ENCODE results near the gene VWA8. TPM values are rescaled to one million over a fixed set of nuclear protein-coding genes. Genes with fewer than 3 reads are reported as not detected.

The VWA8 gene
- polyA plus RNA-seq, 1 of the 3 experiments (the other 2 are of a cell fraction) = 5.5 TPM

GRCh38 chr13:41812237-41812636 is 148.7 kb downstream of the VWA8 start:
- TF ChIP-seq GATA2 (CRISPR knock-in tag; IDR thresholded peaks at IDR 0.05) (no peak), POLR2AphosphoS5 (IDR thresholded peaks at IDR 0.05; ENCODE audit: low read depth, low read length) (no peak), GABPA (IDR thresholded peaks at IDR 0.05; ENCODE audit: low read depth) (no peak), MXI1 (IDR thresholded peaks at IDR 0.05; ENCODE audit: low read depth, low read length) (no peak)
- ChIA-PET CTCF (no interaction called here), POLR2A (no interaction called here)
- Histone ChIP-seq H3K4me2 (no peak overlapping the region), H3K27ac (ENCODE audit: low read depth in 2 of 2, low read length in 1 of 2) (no peak overlapping the region), H3K27me3 (ENCODE audit: insufficient read depth) (no peaks in the 10 kb centered on the region), H2AFZ (ENCODE audit: low read depth) (no peak overlapping the region), H3K4me3 (ENCODE audit: low read depth in 2 of 2, low read length in 1 of 2) (no peak overlapping the region), H3K9ac (no peak overlapping the region), H3F3A (replicated peaks; ENCODE audit: insufficient read depth) (peaks cover 4% of the 10 kb centered on the region), H3K36me3 (replicated peaks in 1 of 2; ENCODE audit: control insufficient read depth in 1 of 2, insufficient read depth in 2 of 2, low read length in 1 of 2) (peaks cover 19 to 25% of the 10 kb centered on the region in 2 experiments), H4K20me1 (ENCODE audit: insufficient read depth) (no peaks in the 10 kb centered on the region), H3K79me2 (ENCODE audit: insufficient read depth) (no peaks in the 10 kb centered on the region), H3K9me2 (no peaks in the 10 kb centered on the region), H3K4me1 (ENCODE audit: control insufficient read depth in 1 of 2, insufficient read depth in 2 of 2, low read depth in 1 of 2, low read length in 1 of 2) (peaks cover 0 to 3% of the 10 kb centered on the region in 2 experiments; a peak in 1 of 4 replicates), H3K9me3 (no peaks in the 10 kb centered on the region)
- WGBS (ENCODE audit: low lambda C conversion rate) = 91% methylated on average over 1 of the region's 1 CpG
- DNase-seq = no peak

- POLR2A ChIA-PET = no interaction called here
- Histone ChIP-seq H3K79me2 (ENCODE audit: insufficient read depth) (no peaks in the 10 kb centered on the region), H3K9me2 (no peaks in the 10 kb centered on the region), H3K9ac (no peak overlapping the region), H3K36me3 (replicated peaks in 1 of 2; ENCODE audit: control insufficient read depth in 1 of 2, insufficient read depth in 2 of 2, low read length in 1 of 2) (peaks cover 19 to 25% of the 10 kb centered on the region in 2 experiments), H3K27me3 (ENCODE audit: insufficient read depth) (no peaks in the 10 kb centered on the region), H3F3A (replicated peaks; ENCODE audit: insufficient read depth) (peaks cover 4% of the 10 kb centered on the region), H3K9me3 (no peaks in the 10 kb centered on the region), H3K4me2 (no peak overlapping the region), H3K4me3 (ENCODE audit: low read depth in 2 of 2, low read length in 1 of 2) (no peak overlapping the region), H4K20me1 (ENCODE audit: insufficient read depth) (no peaks in the 10 kb centered on the region), H2AFZ (ENCODE audit: low read depth) (no peak overlapping the region), H3K4me1 (ENCODE audit: control insufficient read depth in 1 of 2, insufficient read depth in 2 of 2, low read depth in 1 of 2, low read length in 1 of 2) (peaks cover 0 to 3% of the 10 kb centered on the region in 2 experiments; a peak in 1 of 4 replicates), H3K27ac (ENCODE audit: low read depth in 2 of 2, low read length in 1 of 2) (no peak overlapping the region)
- WGBS (ENCODE audit: low lambda C conversion rate) = 66% methylated on average over 3 of the region's 3 CpGs
- TF ChIP-seq JUND (IDR thresholded peaks at IDR 0.05) (no peak), MEF2A (IDR thresholded peaks at IDR 0.05; ENCODE audit: borderline replicate concordance, low read depth) (no peak), REST (IDR thresholded peaks at IDR 0.05; ENCODE audit: low read depth, low read length) (no peak), GATA2 (CRISPR knock-in tag; IDR thresholded peaks at IDR 0.05) (no peak), YY1 (IDR thresholded peaks at IDR 0.05; ENCODE audit: low read depth) (no peak), FOXJ3 (CRISPR knock-in tag; IDR thresholded peaks at IDR 0.05) (no peak), RCOR1 (IDR thresholded peaks at IDR 0.05; ENCODE audit: low read length) (no peak), FOXM1 (IDR thresholded peaks at IDR 0.05; ENCODE audit: low read depth) (no peak), CTCF (IDR thresholded peaks at IDR 0.05) (no peak), TAF1 (IDR thresholded peaks at IDR 0.05; ENCODE audit: borderline replicate concordance, low read depth, low read length) (no peak), IRF3 (IDR thresholded peaks at IDR 0.05; ENCODE audit: low read depth, low read length) (no peak), CHD2 (IDR thresholded peaks at IDR 0.05; ENCODE audit: low read length, partially characterized antibody) (no peak), NRF1 (IDR thresholded peaks at IDR 0.05; ENCODE audit: low read depth, low read length) (no peak), SMC3 (IDR thresholded peaks at IDR 0.05; ENCODE audit: low read depth, low read length) (no peak), TEAD4 (IDR thresholded peaks at IDR 0.05; ENCODE audit: borderline replicate concordance, insufficient read depth) (no peak), FOSL2 (IDR thresholded peaks at IDR 0.05; ENCODE audit: borderline replicate concordance, low read depth) (no peak), PBX3 (IDR thresholded peaks at IDR 0.05) (no peak), RFX5 (IDR thresholded peaks at IDR 0.05; ENCODE audit: low read length) (no peak), GABPA (IDR thresholded peaks at IDR 0.05; ENCODE audit: low read depth) (no peak)
- CTCF ChIA-PET = no interaction called here
- DNase-seq = no peak
Measured at GRCh38 chr13:41811588-41812021, 149.3 kb downstream of the VWA8 start.
